ENCODE measurements around the gene CA10. TPM values are rescaled to one million over a fixed set of nuclear protein-coding genes. Genes with fewer than 3 reads are reported as not detected.

The CA10 gene
- total and polyA plus RNA-seq, 2 experiments from 2014 or later: not detected

- Histone ChIP-seq H2AFZ (no peak overlapping the region), H3K27ac (no peak overlapping the region), H3K4me1 (ENCODE audit: insufficient read depth) (no peaks in the 10 kb centered on the region), H3K9ac (no peak overlapping the region), H3K79me2 (ENCODE audit: insufficient read depth) (no peaks in the 10 kb centered on the region), H3K9me2 (ENCODE audit: insufficient read depth) (no peaks in the 10 kb centered on the region), H3F3A (ENCODE audit: insufficient read depth) (no peaks in the 10 kb centered on the region), H3K27me3 (replicated peaks; ENCODE audit: insufficient read depth) (no peaks in the 10 kb centered on the region), H3K4me3 (no peak overlapping the region), H4K20me1 (ENCODE audit: insufficient read depth) (no peaks in the 10 kb centered on the region), H3K4me2 (ENCODE audit: unreplicated experiment) (no peak overlapping the region), H3K9me3 (ENCODE audit: low read depth) (no peaks in the 10 kb centered on the region), H3K36me3 (ENCODE audit: low read depth) (no peaks in the 10 kb centered on the region)
- no peak for DNase-seq
- WGBS, 2 experiments (ENCODE audit: low coverage in 1 of 2, low lambda C conversion rate in 2 of 2, missing lambda C conversion rate in 2 of 2): 67 to 69% methylated on average over 1 of the region's 1 CpG
- in situ Hi-C loops (cut with MboI): no loop called here
- TF ChIP-seq EZH2 (IDR thresholded peaks at IDR 0.05; ENCODE audit: insufficient read depth, poor library complexity, severe bottlenecking) (no peak), EZH2phosphoT487 (IDR thresholded peaks at IDR 0.05; ENCODE audit: insufficient read depth, low read depth) (no peak)
These were observed 397.4 kb downstream of the CA10 start for GRCh38 chr17:51761105-51761504.

GRCh38 chr17:51759260-51759659 is 399.3 kb downstream of the CA10 start:
- no peak for DNase-seq
- H3K9ac ChIP-seq: no peak overlapping the region
- no peak overlapping the region for H3K4me2 ChIP-seq (ENCODE audit: unreplicated experiment)
- no peaks in the 10 kb centered on the region for H3K9me2 ChIP-seq (ENCODE audit: insufficient read depth)
- WGBS, 2 experiments (ENCODE audit: low coverage in 1 of 2, low lambda C conversion rate in 2 of 2, missing lambda C conversion rate in 2 of 2): 15 to 49% methylated on average over 1 of the region's 1 CpG
- H3F3A ChIP-seq (ENCODE audit: insufficient read depth): no peaks in the 10 kb centered on the region
- in situ Hi-C loops (cut with MboI): no loop called here
- H4K20me1 ChIP-seq (ENCODE audit: insufficient read depth): no peaks in the 10 kb centered on the region
- no peaks in the 10 kb centered on the region for H3K9me3 ChIP-seq (ENCODE audit: low read depth)
- TF ChIP-seq EZH2phosphoT487 (IDR thresholded peaks at IDR 0.05; ENCODE audit: insufficient read depth, low read depth) (no peak), EZH2 (IDR thresholded peaks at IDR 0.05; ENCODE audit: insufficient read depth, poor library complexity, severe bottlenecking) (no peak)
- H3K79me2 ChIP-seq (ENCODE audit: insufficient read depth): no peaks in the 10 kb centered on the region
- no peaks in the 10 kb centered on the region for H3K4me1 ChIP-seq (ENCODE audit: insufficient read depth)
- H3K27ac ChIP-seq: no peak overlapping the region
- H2AFZ ChIP-seq: no peak overlapping the region
- H3K4me3 ChIP-seq: no peak overlapping the region
- no peaks in the 10 kb centered on the region for H3K36me3 ChIP-seq (ENCODE audit: low read depth)
- H3K27me3 ChIP-seq (replicated peaks; ENCODE audit: insufficient read depth): no peaks in the 10 kb centered on the region

GRCh38 chr17:51751072-51751471 is 407.4 kb downstream of the CA10 start:
- no peak overlapping the region for H3K9ac ChIP-seq
- TF ChIP-seq EZH2phosphoT487 (IDR thresholded peaks at IDR 0.05; ENCODE audit: insufficient read depth, low read depth) (no peak), EZH2 (IDR thresholded peaks at IDR 0.05; ENCODE audit: insufficient read depth, poor library complexity, severe bottlenecking) (no peak)
- no peaks in the 10 kb centered on the region for H4K20me1 ChIP-seq (ENCODE audit: insufficient read depth)
- no peaks in the 10 kb centered on the region for H3F3A ChIP-seq (ENCODE audit: insufficient read depth)
- WGBS, 2 experiments (ENCODE audit: low coverage in 1 of 2, low lambda C conversion rate in 2 of 2, missing lambda C conversion rate in 2 of 2): 0 to 4% methylated on average over 1 of the region's 1 CpG
- H3K27me3 ChIP-seq (replicated peaks; ENCODE audit: insufficient read depth): no peaks in the 10 kb centered on the region
- H3K4me2 ChIP-seq (ENCODE audit: unreplicated experiment): no peak overlapping the region
- H3K9me2 ChIP-seq (ENCODE audit: insufficient read depth): no peaks in the 10 kb centered on the region
- H3K4me3 ChIP-seq: no peak overlapping the region
- in situ Hi-C loops (cut with MboI): no loop called here
- H3K79me2 ChIP-seq (ENCODE audit: insufficient read depth): no peaks in the 10 kb centered on the region
- H3K36me3 ChIP-seq (ENCODE audit: low read depth): no peaks in the 10 kb centered on the region
- no peak overlapping the region for H2AFZ ChIP-seq
- H3K27ac ChIP-seq: no peak overlapping the region
- no peaks in the 10 kb centered on the region for H3K9me3 ChIP-seq (ENCODE audit: low read depth)
- DNase-seq: no peak
- no peaks in the 10 kb centered on the region for H3K4me1 ChIP-seq (ENCODE audit: insufficient read depth)

- in situ Hi-C loops (cut with MboI): no loop called here
- H3K36me3 ChIP-seq (ENCODE audit: low read depth): no peaks in the 10 kb centered on the region
- WGBS, 2 experiments (ENCODE audit: low coverage in 1 of 2, low lambda C conversion rate in 2 of 2, missing lambda C conversion rate in 2 of 2): 28 to 35% methylated on average over 9 of the region's 9 CpGs
These were observed 409.5 kb downstream of the CA10 start for GRCh38 chr17:51748749-51749604.

More at GRCh38 chr17:51748749-51749604, 409.5 kb downstream of the CA10 start:
- Histone ChIP-seq H3K4me2 (ENCODE audit: unreplicated experiment) (no peak overlapping the region), H3K79me2 (ENCODE audit: insufficient read depth) (no peaks in the 10 kb centered on the region), H3K27me3 (replicated peaks; ENCODE audit: insufficient read depth) (no peaks in the 10 kb centered on the region), H3K9me3 (ENCODE audit: low read depth) (no peaks in the 10 kb centered on the region), H4K20me1 (ENCODE audit: insufficient read depth) (no peaks in the 10 kb centered on the region), H3K4me1 (ENCODE audit: insufficient read depth) (no peaks in the 10 kb centered on the region), H3K4me3 (no peak overlapping the region), H3K27ac (no peak overlapping the region), H3F3A (ENCODE audit: insufficient read depth) (no peaks in the 10 kb centered on the region), H2AFZ (no peak overlapping the region), H3K9me2 (ENCODE audit: insufficient read depth) (no peaks in the 10 kb centered on the region), H3K9ac (no peak overlapping the region)
- TF ChIP-seq EZH2 (IDR thresholded peaks at IDR 0.05; ENCODE audit: insufficient read depth, poor library complexity, severe bottlenecking): no peak
- no peak for TF ChIP-seq EZH2phosphoT487 (IDR thresholded peaks at IDR 0.05; ENCODE audit: insufficient read depth, low read depth)
- DNase-seq: no peak
